ENCODE measurements around the gene LCN12. TPM values are rescaled to one million over a fixed set of nuclear protein-coding genes. Genes with fewer than 3 reads are reported as not detected.
A peak's percentile ranks its signal among the peaks of the same experiment; 100 is the strongest.

LCN12 gene
- 1 to 10 TPM; 1.3 to 2.1 TPM for total RNA-seq

GRCh38 chr9:136951541-136952320 is at the start of gene LCN12:
Gene LCN12, plus strand, starts transcription at chr9:136952273. Its CDS starts 55 bp downstream, at chr9:136952328.
- no peaks in the 10 kb centered on the region for H3K36me3 Mint-ChIP-seq (ENCODE audit: low read depth)
- ATAC-seq, result no peak
- no peak for DNase-seq
- no peak within 1 kb of the TSS for H3K27ac Mint-ChIP-seq
- CTCF ChIA-PET, result interaction anchor here (1.3 kb wide), 1 partner anchor 83 kb away, joined by 6 read pairs; no protein-coding TSS in a partner anchor
- H3K27me3 Mint-ChIP-seq, result no peaks in the 10 kb centered on the region
- POLR2A ChIA-PET, result interaction anchor here (0.7 kb wide), 1 partner anchor 40 kb away, joined by 3 read pairs; no protein-coding TSS in a partner anchor
- peaks cover 4% of the 10 kb centered on the region for H3K9me3 Mint-ChIP-seq
- intact Hi-C loops (cut with micrococcal nuclease), result no loop called here
- no peak within 1 kb of the TSS for H3K4me3 Mint-ChIP-seq
- TF ChIP-seq CTCF (IDR thresholded peaks at IDR 0.05), result no peak
- peaks cover 4% of the 10 kb centered on the region for H3K4me1 Mint-ChIP-seq (ENCODE audit: low read depth)

- Mint-ChIP-seq H3K4me1 (ENCODE audit: low read depth) (peaks cover 43% of the 10 kb centered on the region), H3K36me3 (ENCODE audit: low read depth) (peaks cover 61% of the 10 kb centered on the region), H3K9me3 (no peaks in the 10 kb centered on the region), H3K4me3 (no peak overlapping the region), H3K27me3 (no peaks in the 10 kb centered on the region), H3K27ac (peak overlapping the region; percentile 96)
- DNase-seq (no peak), ATAC-seq (no peak)
- CTCF ChIA-PET, result interaction anchor here (0.9 to 1.9 kb wide), 3 partner anchors 41 to 133 kb away, joined by 3 to 4 read pairs (median 4); partner anchors contain the start of gene FBXW5
- TF ChIP-seq CTCF (IDR thresholded peaks at IDR 0.05), result no peak
- intact Hi-C loops (cut with micrococcal nuclease), result loop anchor here (5.0 kb wide), 1 partner anchor 56 kb away; the partner anchor contains the start of gene PHPT1
- POLR2A ChIA-PET, result interaction anchor here (1.0 to 5.1 kb wide), 7 partner anchors 8 to 70 kb away, joined by 3 to 49 read pairs (median 6); partner anchors contain the start of gene TRAF2
These were observed 49.0 kb upstream of the LCN12 start for GRCh38 chr9:136903041-136903554.

- no peak for ATAC-seq
- ChIA-PET POLR2A (no interaction called here), CTCF (no interaction called here)
- Mint-ChIP-seq H3K27ac (peak overlapping the region; percentile 41), H3K36me3 (ENCODE audit: low read depth) (peaks cover 56% of the 10 kb centered on the region), H3K4me1 (ENCODE audit: low read depth) (peaks cover 30% of the 10 kb centered on the region), H3K9me3 (no peaks in the 10 kb centered on the region), H3K27me3 (no peaks in the 10 kb centered on the region), H3K4me3 (no peak overlapping the region)
- intact Hi-C loops (cut with micrococcal nuclease), result no loop called here
- TF ChIP-seq CTCF (IDR thresholded peaks at IDR 0.05), result no peak
- peak; percentile 28 for DNase-seq
These were observed 45.8 kb upstream of the LCN12 start for GRCh38 chr9:136906266-136906665.

- ChIA-PET POLR2A (no interaction called here), CTCF (interaction anchor here (1.1 kb wide), 1 partner anchor 128 kb away, joined by 3 read pairs; no protein-coding TSS in a partner anchor)
- ATAC-seq, result no peak
- DNase-seq, result no peak
- no peak for TF ChIP-seq CTCF (IDR thresholded peaks at IDR 0.05)
- H3K36me3 Mint-ChIP-seq (ENCODE audit: low read depth), result peaks cover 48% of the 10 kb centered on the region
- H3K4me3 Mint-ChIP-seq, result no peak overlapping the region
- H3K9me3 Mint-ChIP-seq, result no peaks in the 10 kb centered on the region
- H3K4me1 Mint-ChIP-seq (ENCODE audit: low read depth), result peaks cover 20% of the 10 kb centered on the region
- intact Hi-C loops (cut with micrococcal nuclease), result no loop called here
- H3K27ac Mint-ChIP-seq, result no peak overlapping the region
- H3K27me3 Mint-ChIP-seq, result no peaks in the 10 kb centered on the region
These were observed 44.8 kb upstream of the LCN12 start for GRCh38 chr9:136907011-136907914.
